ENCODE results near the gene NPY.

Gene NPY

GRCh38 chr7:24304494-24305095 lies 20.6 kb downstream of the NPY start:
- no peak for TF ChIP-seq EZH2phosphoT487 (conservative IDR thresholded peaks at IDR 0.05; ENCODE audit: low read length)
- TF ChIP-seq, protein P1, sequence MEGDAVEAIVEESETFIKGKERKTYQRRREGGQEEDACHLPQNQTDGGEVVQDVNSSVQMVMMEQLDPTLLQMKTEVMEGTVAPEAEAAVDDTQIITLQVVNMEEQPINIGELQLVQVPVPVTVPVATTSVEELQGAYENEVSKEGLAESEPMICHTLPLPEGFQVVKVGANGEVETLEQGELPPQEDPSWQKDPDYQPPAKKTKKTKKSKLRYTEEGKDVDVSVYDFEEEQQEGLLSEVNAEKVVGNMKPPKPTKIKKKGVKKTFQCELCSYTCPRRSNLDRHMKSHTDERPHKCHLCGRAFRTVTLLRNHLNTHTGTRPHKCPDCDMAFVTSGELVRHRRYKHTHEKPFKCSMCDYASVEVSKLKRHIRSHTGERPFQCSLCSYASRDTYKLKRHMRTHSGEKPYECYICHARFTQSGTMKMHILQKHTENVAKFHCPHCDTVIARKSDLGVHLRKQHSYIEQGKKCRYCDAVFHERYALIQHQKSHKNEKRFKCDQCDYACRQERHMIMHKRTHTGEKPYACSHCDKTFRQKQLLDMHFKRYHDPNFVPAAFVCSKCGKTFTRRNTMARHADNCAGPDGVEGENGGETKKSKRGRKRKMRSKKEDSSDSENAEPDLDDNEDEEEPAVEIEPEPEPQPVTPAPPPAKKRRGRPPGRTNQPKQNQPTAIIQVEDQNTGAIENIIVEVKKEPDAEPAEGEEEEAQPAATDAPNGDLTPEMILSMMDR (IDR thresholded peaks at IDR 0.05; ENCODE audit: insufficient read depth, low read length, poor library complexity, severe bottlenecking) = no peak
- Histone ChIP-seq H3K9ac (ENCODE audit: low read length) (no peak overlapping the region), H4K20me1 (ENCODE audit: low read depth, low read length) (no peaks in the 10 kb centered on the region), H3K36me3 (ENCODE audit: low read length) (no peaks in the 10 kb centered on the region), H3K79me2 (ENCODE audit: insufficient read depth, low read length) (no peaks in the 10 kb centered on the region), H3K4me2 (ENCODE audit: low read depth, low read length, poor library complexity, severe bottlenecking) (no peak overlapping the region), H3K27ac (ENCODE audit: low read depth, low read length) (no peak overlapping the region), H3K9me3 (ENCODE audit: insufficient read depth, low read length) (no peaks in the 10 kb centered on the region), H2AFZ (ENCODE audit: low read depth, low read length, severe bottlenecking) (no peak overlapping the region), H3K27me3 (ENCODE audit: low read length) (no peaks in the 10 kb centered on the region; the same call in 1 of the 2 replicates), H3K9me2 (replicated peaks; ENCODE audit: insufficient read depth, low read length) (no peaks in the 10 kb centered on the region), H3F3A (ENCODE audit: insufficient read depth) (no peaks in the 10 kb centered on the region), H3K4me3 (ENCODE audit: insufficient read depth, low read length, poor library complexity, severe bottlenecking) (no peak overlapping the region)

DNA sequence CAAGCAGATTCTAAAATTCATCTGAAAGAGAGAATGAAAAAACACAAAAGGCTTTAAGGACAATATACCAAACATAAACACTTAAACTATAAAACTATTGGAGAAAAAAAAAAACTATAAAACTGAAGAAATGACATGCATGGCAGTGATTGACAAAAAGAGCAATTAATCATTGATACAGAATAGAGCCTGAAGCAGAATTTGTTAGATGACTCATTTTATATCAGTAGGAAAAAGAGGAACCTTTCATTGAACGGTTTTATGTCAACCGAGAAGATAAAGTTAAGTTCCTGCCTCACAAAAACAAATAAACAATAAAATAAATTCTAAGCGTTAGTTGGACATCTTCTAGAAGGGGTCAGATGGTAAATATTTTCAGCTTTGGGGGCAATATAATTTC lies 23.3 kb downstream of the NPY start:
- Histone ChIP-seq H3K9me3 (ENCODE audit: insufficient read depth, low read length) (no peaks in the 10 kb centered on the region), H3K9me2 (replicated peaks; ENCODE audit: insufficient read depth, low read length) (no peaks in the 10 kb centered on the region), H3K27ac (ENCODE audit: low read depth, low read length) (no peak overlapping the region), H3K27me3 (ENCODE audit: low read length) (no peaks in the 10 kb centered on the region), H4K20me1 (ENCODE audit: low read depth, low read length) (no peaks in the 10 kb centered on the region), H3F3A (ENCODE audit: insufficient read depth) (no peaks in the 10 kb centered on the region), H3K36me3 (ENCODE audit: low read length) (no peaks in the 10 kb centered on the region), H3K9ac (ENCODE audit: low read length) (no peak overlapping the region), H2AFZ (ENCODE audit: low read depth, low read length, severe bottlenecking) (no peak overlapping the region), H3K4me3 (ENCODE audit: insufficient read depth, low read length, poor library complexity, severe bottlenecking) (no peak overlapping the region), H3K79me2 (ENCODE audit: insufficient read depth, low read length) (no peaks in the 10 kb centered on the region), H3K4me2 (ENCODE audit: low read depth, low read length, poor library complexity, severe bottlenecking) (no peak overlapping the region)
- TF ChIP-seq, protein P1 (IDR thresholded peaks at IDR 0.05; ENCODE audit: insufficient read depth, low read length, poor library complexity, severe bottlenecking) = no peak
- TF ChIP-seq EZH2phosphoT487 (conservative IDR thresholded peaks at IDR 0.05; ENCODE audit: low read length) = no peak

DNA sequence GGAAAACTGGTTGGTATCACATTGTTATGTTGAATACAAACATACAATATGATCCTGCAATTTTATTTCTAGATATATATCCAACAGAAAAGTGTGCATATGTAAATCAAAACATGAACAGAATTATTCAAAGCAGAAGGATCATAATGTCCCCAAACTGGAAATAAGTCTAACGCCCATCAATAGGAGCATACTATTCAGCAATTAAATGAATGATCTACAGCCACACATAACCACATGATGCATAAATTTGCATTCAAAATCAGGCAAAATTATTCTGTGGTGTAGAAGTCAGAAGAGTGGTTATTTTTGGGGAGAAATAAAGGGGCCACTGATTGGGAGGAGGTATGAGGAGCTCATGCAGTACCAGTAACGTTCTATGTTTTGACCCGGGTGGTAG lies 28.6 kb downstream of the NPY start:
- H3K9ac ChIP-seq (ENCODE audit: low read length) = no peak overlapping the region
- no peak overlapping the region for H3K27ac ChIP-seq (ENCODE audit: low read depth, low read length)
- no peaks in the 10 kb centered on the region for H3K9me2 ChIP-seq (replicated peaks; ENCODE audit: insufficient read depth, low read length)
- H3K79me2 ChIP-seq (ENCODE audit: insufficient read depth, low read length) = no peaks in the 10 kb centered on the region
- H3K4me3 ChIP-seq (ENCODE audit: insufficient read depth, low read length, poor library complexity, severe bottlenecking) = no peak overlapping the region
- no peaks in the 10 kb centered on the region for H4K20me1 ChIP-seq (ENCODE audit: low read depth, low read length)
- H3K36me3 ChIP-seq (ENCODE audit: low read length) = no peaks in the 10 kb centered on the region
- no peak overlapping the region for H3K4me2 ChIP-seq (ENCODE audit: low read depth, low read length, poor library complexity, severe bottlenecking)
- no peak for TF ChIP-seq EZH2phosphoT487 (conservative IDR thresholded peaks at IDR 0.05; ENCODE audit: low read length)
- H3K9me3 ChIP-seq (ENCODE audit: insufficient read depth, low read length) = no peaks in the 10 kb centered on the region
- no peaks in the 10 kb centered on the region for H3K27me3 ChIP-seq (ENCODE audit: low read length)
- H2AFZ ChIP-seq (ENCODE audit: low read depth, low read length, severe bottlenecking) = no peak overlapping the region
- H3F3A ChIP-seq (ENCODE audit: insufficient read depth) = no peaks in the 10 kb centered on the region

- H3K27ac ChIP-seq (ENCODE audit: low read depth, low read length) = no peak overlapping the region
- no peak overlapping the region for H3K4me3 ChIP-seq (ENCODE audit: insufficient read depth, low read length, poor library complexity, severe bottlenecking)
- no peak overlapping the region for H3K4me2 ChIP-seq (ENCODE audit: low read depth, low read length, poor library complexity, severe bottlenecking)
- H3K36me3 ChIP-seq (ENCODE audit: low read length) = no peaks in the 10 kb centered on the region
- no peaks in the 10 kb centered on the region for H4K20me1 ChIP-seq (ENCODE audit: low read depth, low read length)
- no peaks in the 10 kb centered on the region for H3K9me2 ChIP-seq (replicated peaks; ENCODE audit: insufficient read depth, low read length)
- H3K27me3 ChIP-seq (ENCODE audit: low read length) = no peaks in the 10 kb centered on the region
- no peak overlapping the region for H2AFZ ChIP-seq (ENCODE audit: low read depth, low read length, severe bottlenecking)
- no peak for TF ChIP-seq EZH2phosphoT487 (conservative IDR thresholded peaks at IDR 0.05; ENCODE audit: low read length)
- TF ChIP-seq, protein P1 (IDR thresholded peaks at IDR 0.05; ENCODE audit: insufficient read depth, low read length, poor library complexity, severe bottlenecking) = no peak
- no peaks in the 10 kb centered on the region for H3K9me3 ChIP-seq (ENCODE audit: insufficient read depth, low read length)
- no peak overlapping the region for H3K9ac ChIP-seq (ENCODE audit: low read length)
- H3F3A ChIP-seq (ENCODE audit: insufficient read depth) = no peaks in the 10 kb centered on the region
- no peaks in the 10 kb centered on the region for H3K79me2 ChIP-seq (ENCODE audit: insufficient read depth, low read length)
Measured at GRCh38 chr7:24313777-24314176, 29.8 kb downstream of the NPY start.

Measured in SU-DHL-6 (cell line).